ENCODE measurements around the gene OTOGL.

The OTOGL gene

DNA sequence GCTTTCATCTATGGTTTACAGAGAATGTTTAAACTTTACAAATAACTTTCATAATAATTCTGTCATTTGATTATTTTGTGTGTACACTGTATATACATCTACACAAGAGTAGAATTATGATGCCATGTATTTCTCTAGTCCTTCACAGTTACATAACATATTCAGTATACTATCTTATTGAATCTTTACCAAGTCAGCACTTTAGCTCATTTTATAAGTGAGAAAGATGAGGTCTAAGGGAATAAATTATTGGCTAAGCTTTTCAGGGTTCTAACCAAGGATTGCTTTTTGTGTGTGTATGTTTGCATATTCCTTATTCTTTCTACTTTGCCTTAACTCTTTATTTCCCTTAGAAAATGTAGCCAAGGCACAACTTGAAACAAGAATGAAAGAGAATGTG lies 260.4 kb downstream of the OTOGL start:
- DNase-seq, result no peak
- intact Hi-C loops (cut with DNase I; ENCODE audit: low total_unique reads), result no loop called here

DNA sequence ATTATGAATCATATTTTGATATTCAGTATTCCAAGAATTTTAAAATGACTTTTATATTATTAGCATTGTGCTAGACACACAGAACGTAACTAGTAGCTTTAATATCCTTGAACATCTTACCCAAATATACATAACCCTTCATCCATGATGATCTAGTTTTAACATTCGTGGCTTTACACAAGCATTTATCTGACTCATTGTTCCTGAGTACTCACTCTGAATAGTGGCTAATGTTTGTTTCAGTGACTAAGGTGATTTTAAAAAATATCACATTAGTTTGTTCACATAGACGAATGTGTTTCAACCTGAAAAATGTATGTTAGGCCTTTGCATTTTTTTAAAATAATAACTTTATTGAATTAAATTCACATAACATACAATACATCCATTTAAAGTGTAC lies 264.7 kb downstream of the OTOGL start:
- Histone ChIP-seq H3K27me3 (no peaks in the 10 kb centered on the region), H3K27ac (no peak overlapping the region), H3K9me3 (no peaks in the 10 kb centered on the region), H3K4me3 (no peak overlapping the region), H3K4me1 (no peaks in the 10 kb centered on the region), H3K36me3 (no peaks in the 10 kb centered on the region)
- no peak for DNase-seq
- intact Hi-C loops (cut with DNase I; ENCODE audit: low total_unique reads), result no loop called here
- TF ChIP-seq, protein P1, sequence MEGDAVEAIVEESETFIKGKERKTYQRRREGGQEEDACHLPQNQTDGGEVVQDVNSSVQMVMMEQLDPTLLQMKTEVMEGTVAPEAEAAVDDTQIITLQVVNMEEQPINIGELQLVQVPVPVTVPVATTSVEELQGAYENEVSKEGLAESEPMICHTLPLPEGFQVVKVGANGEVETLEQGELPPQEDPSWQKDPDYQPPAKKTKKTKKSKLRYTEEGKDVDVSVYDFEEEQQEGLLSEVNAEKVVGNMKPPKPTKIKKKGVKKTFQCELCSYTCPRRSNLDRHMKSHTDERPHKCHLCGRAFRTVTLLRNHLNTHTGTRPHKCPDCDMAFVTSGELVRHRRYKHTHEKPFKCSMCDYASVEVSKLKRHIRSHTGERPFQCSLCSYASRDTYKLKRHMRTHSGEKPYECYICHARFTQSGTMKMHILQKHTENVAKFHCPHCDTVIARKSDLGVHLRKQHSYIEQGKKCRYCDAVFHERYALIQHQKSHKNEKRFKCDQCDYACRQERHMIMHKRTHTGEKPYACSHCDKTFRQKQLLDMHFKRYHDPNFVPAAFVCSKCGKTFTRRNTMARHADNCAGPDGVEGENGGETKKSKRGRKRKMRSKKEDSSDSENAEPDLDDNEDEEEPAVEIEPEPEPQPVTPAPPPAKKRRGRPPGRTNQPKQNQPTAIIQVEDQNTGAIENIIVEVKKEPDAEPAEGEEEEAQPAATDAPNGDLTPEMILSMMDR (IDR thresholded peaks at IDR 0.05), result no peak

More for the DNA sequence above, 260.4 kb downstream of the OTOGL start:
- H3K36me3 ChIP-seq, result no peaks in the 10 kb centered on the region
- H3K9me3 ChIP-seq, result no peaks in the 10 kb centered on the region
- H3K27me3 ChIP-seq, result no peaks in the 10 kb centered on the region
- no peaks in the 10 kb centered on the region for H3K4me1 ChIP-seq
- no peak overlapping the region for H3K4me3 ChIP-seq
- no peak overlapping the region for H3K27ac ChIP-seq
- TF ChIP-seq, protein P1 (IDR thresholded peaks at IDR 0.05), result no peak

DNA sequence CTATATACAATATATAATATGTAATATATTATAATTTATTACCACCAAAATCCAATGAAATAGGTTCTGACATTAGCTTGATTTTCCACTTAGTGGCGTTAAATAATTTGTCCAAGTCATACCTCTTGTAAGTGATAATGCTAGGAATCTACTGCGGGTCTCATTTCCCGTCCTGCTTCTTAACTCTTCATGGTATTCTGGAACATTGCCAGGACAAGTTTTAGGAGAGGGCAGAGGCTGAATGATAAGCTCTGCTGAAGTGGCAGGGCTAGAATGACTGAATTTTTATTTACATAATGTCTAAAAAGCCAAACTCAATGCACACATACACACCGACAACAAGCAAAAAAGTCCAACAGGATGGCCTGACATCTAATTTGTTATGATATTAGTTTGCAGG lies 274.3 kb downstream of the OTOGL start:
- no peak for DNase-seq
- intact Hi-C loops (cut with DNase I; ENCODE audit: low total_unique reads), result no loop called here
- no peak overlapping the region for H3K4me3 ChIP-seq
- TF ChIP-seq, protein P1 (IDR thresholded peaks at IDR 0.05), result no peak
- H3K36me3 ChIP-seq, result no peaks in the 10 kb centered on the region
- no peaks in the 10 kb centered on the region for H3K27me3 ChIP-seq
- H3K27ac ChIP-seq, result no peak overlapping the region
- H3K4me1 ChIP-seq, result no peaks in the 10 kb centered on the region
- no peaks in the 10 kb centered on the region for H3K9me3 ChIP-seq

DNA sequence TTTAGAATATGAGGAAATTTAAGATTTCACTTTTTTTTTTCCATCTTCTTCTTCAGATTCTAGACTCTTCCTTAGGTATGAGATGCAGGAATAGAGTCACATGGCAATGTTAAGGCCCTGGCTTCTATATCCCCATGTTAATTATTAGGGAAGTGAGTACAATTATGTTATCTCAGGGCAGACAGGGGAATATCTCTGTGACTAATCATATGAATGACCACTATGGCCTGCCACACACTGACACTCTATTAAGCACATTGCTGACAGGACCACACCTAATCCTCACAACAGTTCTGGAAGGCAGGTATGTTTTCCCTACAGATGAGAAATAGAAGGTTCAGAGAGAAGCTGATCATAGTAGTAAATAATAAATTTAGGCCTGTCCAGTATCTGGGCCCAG lies 275.3 kb downstream of the OTOGL start:
- Histone ChIP-seq H3K27me3 (no peaks in the 10 kb centered on the region), H3K4me1 (no peaks in the 10 kb centered on the region), H3K9me3 (no peaks in the 10 kb centered on the region), H3K27ac (no peak overlapping the region), H3K4me3 (no peak overlapping the region), H3K36me3 (no peaks in the 10 kb centered on the region)
- intact Hi-C loops (cut with DNase I; ENCODE audit: low total_unique reads), result no loop called here
- no peak for DNase-seq
- TF ChIP-seq, protein P1 (IDR thresholded peaks at IDR 0.05), result no peak

DNA sequence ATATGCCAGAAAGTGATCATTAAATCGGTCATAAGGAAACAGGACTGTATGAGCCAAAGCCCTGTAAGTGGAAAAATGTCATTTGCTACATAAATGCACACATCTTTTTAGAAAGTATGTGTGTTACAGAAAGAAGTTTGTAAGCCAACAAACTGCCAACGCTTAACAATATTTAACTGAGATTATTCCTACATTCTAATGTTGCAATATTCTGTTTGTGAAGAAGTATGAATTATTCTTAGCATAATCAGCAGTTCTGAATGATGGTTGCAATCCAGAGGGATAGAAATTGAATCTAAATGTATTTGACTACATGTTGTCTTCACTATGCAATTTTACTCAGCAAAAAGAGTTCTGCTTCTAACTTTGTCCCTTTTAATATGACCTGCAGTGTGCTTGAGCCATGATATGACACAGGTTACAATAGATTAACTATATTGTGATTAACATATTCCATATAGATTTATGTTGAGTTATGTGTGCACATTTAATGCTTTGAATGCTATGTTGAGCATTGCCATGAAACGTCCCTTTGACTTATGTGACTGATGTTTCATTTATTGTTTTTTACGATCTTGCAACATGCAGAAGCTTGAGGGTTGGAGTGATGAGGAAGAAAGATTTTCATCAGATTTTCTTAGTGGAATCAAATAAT lies 277.9 kb downstream of the OTOGL start:
- no peak for DNase-seq
- Histone ChIP-seq H3K36me3 (no peaks in the 10 kb centered on the region), H3K4me1 (no peaks in the 10 kb centered on the region), H3K4me3 (no peak overlapping the region), H3K27ac (no peak overlapping the region), H3K27me3 (no peaks in the 10 kb centered on the region), H3K9me3 (no peaks in the 10 kb centered on the region)
- TF ChIP-seq, protein P1 (IDR thresholded peaks at IDR 0.05), result no peak
- intact Hi-C loops (cut with DNase I; ENCODE audit: low total_unique reads), result no loop called here

DNA sequence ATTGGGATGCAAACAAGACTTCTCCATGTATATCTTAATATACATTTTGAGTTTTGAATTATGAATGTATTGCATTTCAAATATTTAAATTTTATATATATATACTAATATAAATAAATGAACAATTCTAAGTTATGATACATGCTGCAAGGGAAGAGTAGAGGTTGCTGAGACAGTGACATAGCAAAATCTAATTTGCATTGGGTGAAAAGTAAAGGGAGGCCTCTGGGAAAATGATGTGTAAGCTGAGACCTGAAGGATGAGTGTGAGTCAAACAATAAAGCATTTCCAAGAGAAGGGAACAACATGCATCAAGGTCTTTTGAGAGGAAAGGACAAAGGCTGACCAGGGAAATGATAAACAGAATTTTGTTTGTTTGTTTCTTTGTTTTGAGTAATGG lies 281.8 kb downstream of the OTOGL start:
- H3K4me1 ChIP-seq, result no peaks in the 10 kb centered on the region
- H3K9me3 ChIP-seq, result no peaks in the 10 kb centered on the region
- no peak for DNase-seq
- no peaks in the 10 kb centered on the region for H3K36me3 ChIP-seq
- intact Hi-C loops (cut with DNase I; ENCODE audit: low total_unique reads), result no loop called here
- no peak overlapping the region for H3K4me3 ChIP-seq
- H3K27me3 ChIP-seq, result no peaks in the 10 kb centered on the region
- no peak overlapping the region for H3K27ac ChIP-seq
- TF ChIP-seq, protein P1 (IDR thresholded peaks at IDR 0.05), result no peak

Measured in tibial artery (tissue), 4 donors.